ENCODE results near the gene SESN3.
"Not testable (repeated sequence)": the region's sequence is repeated elsewhere in the genome, so short reads cannot be mapped to it uniquely, and the experiment has no call there.

Gene SESN3

GRCh38 chr11:95149651-95150364, 81.2 kb downstream of the SESN3 start:
- no peak for DNase-seq

- no peak for DNase-seq
Observed at GRCh38 chr11:95148938-95149337, 82.1 kb downstream of the SESN3 start.

DNA sequence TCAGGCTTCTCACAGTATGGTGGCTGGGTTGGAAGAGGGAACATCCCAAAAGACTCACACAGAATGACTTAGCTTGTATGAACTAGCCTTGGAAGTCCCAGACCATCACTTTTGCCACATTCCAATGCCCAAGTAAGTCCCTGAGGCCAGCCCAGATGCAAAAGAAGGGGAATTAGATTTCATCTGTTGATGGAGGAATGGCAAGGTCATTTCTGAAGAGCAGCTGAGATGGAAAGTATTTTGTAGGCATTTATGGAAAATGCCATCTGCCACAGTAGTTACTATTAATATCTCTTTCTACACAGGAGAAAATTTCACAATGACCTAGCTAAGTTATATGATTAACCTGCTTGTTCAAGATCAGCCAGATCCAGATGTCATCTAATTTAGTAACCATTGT, 82.6 kb downstream of the SESN3 start:
- DNase-seq, result no peak

GRCh38 chr11:95147364-95147905, 83.6 kb downstream of the SESN3 start:
- no peak for DNase-seq

GRCh38 chr11:95145430-95146060, 85.5 kb downstream of the SESN3 start:
- no peak for DNase-seq

- no peak for DNase-seq
Observed at GRCh38 chr11:95144313-95145235, 86.4 kb downstream of the SESN3 start.

- DNase-seq, result no peak
Observed at GRCh38 chr11:95143106-95143681, 87.8 kb downstream of the SESN3 start.

- DNase-seq, result no peak
Observed at GRCh38 chr11:95142431-95142830, 88.6 kb downstream of the SESN3 start.

- no peak for DNase-seq
Observed at GRCh38 chr11:95140397-95141033, 90.5 kb downstream of the SESN3 start.

- no peak for DNase-seq
Observed at GRCh38 chr11:95138448-95138847, 92.6 kb downstream of the SESN3 start.

- DNase-seq, result no peak
Observed at GRCh38 chr11:95137299-95137698, 93.7 kb downstream of the SESN3 start.

- not testable (repeated sequence) for DNase-seq
Observed at GRCh38 chr11:95136747-95137146, 94.3 kb downstream of the SESN3 start.

DNA sequence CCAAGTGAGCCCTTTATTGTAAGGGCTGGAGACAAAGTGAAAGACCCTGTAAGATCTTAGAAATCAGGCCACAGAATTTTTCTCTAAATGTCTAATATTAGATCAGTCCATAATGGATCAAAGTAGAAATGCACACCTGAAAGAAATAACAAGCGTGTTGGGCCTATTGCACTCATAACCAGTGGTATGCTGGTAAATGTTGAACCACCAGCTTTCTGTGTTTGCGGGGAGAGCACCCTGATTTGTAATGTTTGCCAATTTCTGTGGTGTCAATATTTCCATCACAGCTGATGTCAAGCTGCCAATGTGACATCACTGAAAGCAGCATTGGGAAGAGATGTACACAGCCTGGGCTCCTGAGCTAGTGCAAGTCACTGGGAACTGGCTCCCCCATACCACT, 95.1 kb downstream of the SESN3 start:
- DNase-seq, result no peak

- DNase-seq, result no peak
Observed at GRCh38 chr11:95135155-95135554, 95.8 kb downstream of the SESN3 start.

DNA sequence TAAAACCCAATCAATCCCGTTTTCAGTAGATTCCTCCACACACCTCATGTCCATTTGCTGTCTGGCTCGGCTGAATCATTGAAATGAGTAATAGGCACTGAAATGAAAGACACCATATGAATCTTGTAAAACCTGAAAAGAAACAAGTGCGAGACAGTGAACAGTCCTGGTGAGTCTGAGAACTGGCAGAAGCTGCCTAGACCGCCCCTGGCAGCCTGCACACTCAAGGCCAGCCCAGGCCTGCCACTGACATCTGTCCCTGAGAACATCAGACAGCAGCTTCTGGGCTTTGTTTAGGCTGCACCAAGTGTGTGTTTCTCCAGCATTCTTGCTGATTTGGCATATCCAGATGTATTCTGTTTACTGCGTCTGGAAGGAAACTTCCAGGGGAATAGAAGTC, 96.5 kb downstream of the SESN3 start:
- no peak for DNase-seq

DNA sequence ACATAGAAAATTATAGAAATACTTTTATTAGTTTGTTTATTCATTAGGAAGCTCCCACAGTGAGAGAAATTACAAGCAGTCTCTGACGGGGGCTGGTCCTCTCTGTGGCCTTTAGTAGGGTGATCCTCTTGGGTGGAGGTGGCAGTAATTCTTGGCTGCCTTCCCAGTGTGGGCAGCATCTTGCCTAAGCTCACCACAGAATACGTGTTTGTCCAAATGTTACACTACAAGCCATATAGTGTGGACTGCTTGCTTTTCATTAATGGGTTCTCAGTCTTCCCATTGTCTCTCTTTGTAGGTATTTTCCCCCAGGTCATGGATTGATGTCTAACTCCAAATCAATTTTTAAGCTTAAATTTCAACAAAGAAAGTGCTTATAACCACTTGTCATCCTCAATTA, 98.0 kb downstream of the SESN3 start:
- DNase-seq, result no peak

- DNase-seq, result no peak
Observed at GRCh38 chr11:95128602-95129001, 102.4 kb downstream of the SESN3 start.

DNA sequence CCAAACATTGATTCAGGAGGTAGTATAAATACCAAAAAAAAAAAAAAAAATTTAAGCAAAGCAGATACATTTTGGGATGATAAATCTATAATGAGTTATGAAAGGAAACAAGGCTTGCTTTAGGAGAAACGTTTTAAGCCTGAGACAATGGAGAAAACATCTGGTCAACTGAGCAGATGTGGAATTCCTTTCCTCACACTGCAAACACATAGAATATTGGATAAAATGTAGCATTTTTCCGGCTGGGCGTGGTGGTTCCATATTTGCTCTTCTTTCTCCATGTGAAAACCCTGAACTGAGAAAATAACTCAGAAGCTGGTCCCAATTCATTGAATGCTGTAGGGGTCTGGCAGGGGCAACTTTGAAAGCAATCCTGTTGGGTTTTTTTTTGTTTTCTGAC, 107.4 kb downstream of the SESN3 start:
- DNase-seq, result no peak

GRCh38 chr11:95121698-95122097, 109.3 kb downstream of the SESN3 start:
- no peak for DNase-seq

DNA sequence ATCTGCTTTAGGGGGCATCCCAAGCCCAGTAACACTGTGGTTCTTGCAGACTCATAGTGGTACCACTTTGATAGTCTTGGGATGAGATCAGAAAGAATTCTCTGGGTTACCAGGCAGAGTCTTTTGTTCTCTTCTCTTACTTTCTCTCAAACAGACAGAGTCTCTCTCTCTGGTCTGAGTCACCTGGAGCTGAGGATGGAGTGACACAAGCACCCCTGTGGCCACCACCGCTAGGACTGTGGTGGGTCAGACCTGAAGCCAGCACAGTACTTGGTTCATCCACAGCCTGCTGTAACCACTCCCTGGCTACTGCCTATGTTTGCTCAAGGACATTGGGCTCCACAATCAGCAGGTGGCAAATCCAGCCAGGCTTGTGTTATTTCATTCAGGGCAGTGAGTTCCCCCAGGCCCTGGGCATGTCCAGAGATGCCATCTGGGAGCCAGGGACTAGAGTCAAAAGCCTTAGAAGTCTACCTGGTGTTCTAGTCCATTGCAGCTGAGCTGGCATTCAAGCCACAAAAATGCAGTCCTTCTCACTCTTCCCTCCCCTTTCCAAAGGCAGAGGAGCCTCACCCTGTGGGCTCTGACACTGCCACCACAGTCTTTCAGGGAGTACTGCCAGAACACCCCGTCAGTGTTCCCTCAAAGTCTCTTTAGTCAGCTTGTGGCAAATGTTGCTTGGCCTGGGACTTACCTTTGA, 111.5 kb downstream of the SESN3 start:
- no peak for DNase-seq

GRCh38 chr11:95115597-95115996, 115.4 kb downstream of the SESN3 start:
- DNase-seq, result no peak
